ENCODE data around the gene GNG14. TPM values are rescaled to one million over a fixed set of nuclear protein-coding genes. Genes with fewer than 3 reads are reported as not detected.

The GNG14 gene
- total and polyA plus RNA-seq, 2 of the 13 experiments (the other 11 are each of a cell fraction or from before 2014, with no cell fraction given): not detected

DNA sequence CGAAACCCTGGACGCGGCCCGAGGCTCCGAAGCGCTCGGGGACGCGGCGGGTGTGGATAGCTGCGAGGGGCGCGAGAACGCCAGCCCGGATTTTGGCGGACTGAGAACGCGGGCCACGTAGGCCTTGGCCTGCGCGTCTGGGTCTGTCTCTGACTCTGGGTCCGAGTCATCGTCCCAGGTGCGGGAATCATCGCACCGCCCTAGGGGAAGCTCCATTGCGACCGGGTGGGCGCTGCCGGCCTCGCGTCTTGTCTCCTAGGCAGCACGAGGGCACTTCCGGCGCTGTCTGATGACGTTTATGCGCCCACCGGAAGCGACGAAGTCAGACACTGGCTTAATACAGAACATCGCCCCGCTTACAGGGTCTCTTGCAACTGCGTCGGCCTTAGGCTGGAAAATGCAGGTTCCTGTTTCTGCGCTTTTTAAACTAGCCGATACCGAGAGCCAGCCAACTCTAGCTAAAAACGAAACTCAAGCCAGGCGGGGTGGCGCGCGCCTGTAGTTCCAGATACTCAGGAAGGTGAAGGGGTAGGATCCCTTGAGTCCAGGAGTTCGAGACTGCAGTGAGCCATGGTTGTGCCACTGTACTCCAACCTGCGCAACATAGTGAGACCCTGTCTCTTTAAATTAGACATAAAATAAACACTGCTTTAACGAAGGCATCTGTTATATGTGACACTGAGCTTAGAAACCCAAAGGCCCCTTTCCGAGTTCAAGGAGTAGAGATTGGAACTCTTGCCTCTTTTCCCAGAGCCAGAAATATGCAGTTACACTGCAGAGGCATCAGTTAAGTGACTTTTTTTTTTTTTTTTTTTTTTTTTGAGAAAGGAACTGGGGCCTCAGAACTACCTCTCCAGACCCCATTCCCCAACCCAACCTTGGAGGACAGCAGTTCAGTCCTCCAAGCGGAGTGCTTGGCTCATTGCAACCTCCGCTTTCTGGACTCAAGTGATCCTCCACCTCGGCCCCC is 8.9 kb downstream of the GNG14 start, which contains the start of gene FBXW9 (continued):
- TF ChIP-seq CREBL2 (CRISPR knock-in tag; IDR thresholded peaks at IDR 0.05; ENCODE audit: borderline replicate concordance) (no peak), FOSL2 (CRISPR knock-in tag; IDR thresholded peaks at IDR 0.05) (peak; percentile 45), SIN3B (IDR thresholded peaks at IDR 0.05; ENCODE audit: low read length) (peak; percentile 92), MIER2 (CRISPR knock-in tag; IDR thresholded peaks at IDR 0.05) (no peak), SMAD3 (CRISPR knock-in tag; IDR thresholded peaks at IDR 0.05) (peak; percentile 91), SPEN (CRISPR knock-in tag; IDR thresholded peaks at IDR 0.05; ENCODE audit: low read depth) (peak; percentile 90), ZNF883 (CRISPR knock-in tag; IDR thresholded peaks at IDR 0.05; ENCODE audit: not compliant biosample characterization) (peak; percentile 81), GPBP1L1 (CRISPR knock-in tag; IDR thresholded peaks at IDR 0.05) (no peak), ZBTB7A (CRISPR knock-in tag; IDR thresholded peaks at IDR 0.05) (0 out of 2 replicates have a peak, but pooled peaks have one; percentile 14), FLYWCH1 (CRISPR knock-in tag; IDR thresholded peaks at IDR 0.05) (no peak), KLF12 (CRISPR knock-in tag; IDR thresholded peaks at IDR 0.05; ENCODE audit: borderline replicate concordance) (no peak; the same call in 1 of the 2 replicates), ZNF746 (CRISPR knock-in tag; IDR thresholded peaks at IDR 0.05) (no peak), NFE2L1 (CRISPR knock-in tag; IDR thresholded peaks at IDR 0.05; ENCODE audit: borderline replicate concordance) (no peak)
- TF ChIP-seq, protein P1, sequence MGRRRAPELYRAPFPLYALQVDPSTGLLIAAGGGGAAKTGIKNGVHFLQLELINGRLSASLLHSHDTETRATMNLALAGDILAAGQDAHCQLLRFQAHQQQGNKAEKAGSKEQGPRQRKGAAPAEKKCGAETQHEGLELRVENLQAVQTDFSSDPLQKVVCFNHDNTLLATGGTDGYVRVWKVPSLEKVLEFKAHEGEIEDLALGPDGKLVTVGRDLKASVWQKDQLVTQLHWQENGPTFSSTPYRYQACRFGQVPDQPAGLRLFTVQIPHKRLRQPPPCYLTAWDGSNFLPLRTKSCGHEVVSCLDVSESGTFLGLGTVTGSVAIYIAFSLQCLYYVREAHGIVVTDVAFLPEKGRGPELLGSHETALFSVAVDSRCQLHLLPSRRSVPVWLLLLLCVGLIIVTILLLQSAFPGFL (CRISPR knock-in tag; IDR thresholded peaks at IDR 0.05): no peak
- TF ChIP-seq, protein P2, sequence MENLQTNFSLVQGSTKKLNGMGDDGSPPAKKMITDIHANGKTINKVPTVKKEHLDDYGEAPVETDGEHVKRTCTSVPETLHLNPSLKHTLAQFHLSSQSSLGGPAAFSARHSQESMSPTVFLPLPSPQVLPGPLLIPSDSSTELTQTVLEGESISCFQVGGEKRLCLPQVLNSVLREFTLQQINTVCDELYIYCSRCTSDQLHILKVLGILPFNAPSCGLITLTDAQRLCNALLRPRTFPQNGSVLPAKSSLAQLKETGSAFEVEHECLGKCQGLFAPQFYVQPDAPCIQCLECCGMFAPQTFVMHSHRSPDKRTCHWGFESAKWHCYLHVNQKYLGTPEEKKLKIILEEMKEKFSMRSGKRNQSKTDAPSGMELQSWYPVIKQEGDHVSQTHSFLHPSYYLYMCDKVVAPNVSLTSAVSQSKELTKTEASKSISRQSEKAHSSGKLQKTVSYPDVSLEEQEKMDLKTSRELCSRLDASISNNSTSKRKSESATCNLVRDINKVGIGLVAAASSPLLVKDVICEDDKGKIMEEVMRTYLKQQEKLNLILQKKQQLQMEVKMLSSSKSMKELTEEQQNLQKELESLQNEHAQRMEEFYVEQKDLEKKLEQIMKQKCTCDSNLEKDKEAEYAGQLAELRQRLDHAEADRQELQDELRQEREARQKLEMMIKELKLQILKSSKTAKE (CRISPR knock-in tag; IDR thresholded peaks at IDR 0.05; ENCODE audit: borderline replicate concordance): no peak
- TF ChIP-seq, protein P3, sequence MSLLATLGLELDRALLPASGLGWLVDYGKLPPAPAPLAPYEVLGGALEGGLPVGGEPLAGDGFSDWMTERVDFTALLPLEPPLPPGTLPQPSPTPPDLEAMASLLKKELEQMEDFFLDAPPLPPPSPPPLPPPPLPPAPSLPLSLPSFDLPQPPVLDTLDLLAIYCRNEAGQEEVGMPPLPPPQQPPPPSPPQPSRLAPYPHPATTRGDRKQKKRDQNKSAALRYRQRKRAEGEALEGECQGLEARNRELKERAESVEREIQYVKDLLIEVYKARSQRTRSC (CRISPR knock-in tag; IDR thresholded peaks at IDR 0.05; ENCODE audit: low read depth): no peak
- TF ChIP-seq, protein P4, sequence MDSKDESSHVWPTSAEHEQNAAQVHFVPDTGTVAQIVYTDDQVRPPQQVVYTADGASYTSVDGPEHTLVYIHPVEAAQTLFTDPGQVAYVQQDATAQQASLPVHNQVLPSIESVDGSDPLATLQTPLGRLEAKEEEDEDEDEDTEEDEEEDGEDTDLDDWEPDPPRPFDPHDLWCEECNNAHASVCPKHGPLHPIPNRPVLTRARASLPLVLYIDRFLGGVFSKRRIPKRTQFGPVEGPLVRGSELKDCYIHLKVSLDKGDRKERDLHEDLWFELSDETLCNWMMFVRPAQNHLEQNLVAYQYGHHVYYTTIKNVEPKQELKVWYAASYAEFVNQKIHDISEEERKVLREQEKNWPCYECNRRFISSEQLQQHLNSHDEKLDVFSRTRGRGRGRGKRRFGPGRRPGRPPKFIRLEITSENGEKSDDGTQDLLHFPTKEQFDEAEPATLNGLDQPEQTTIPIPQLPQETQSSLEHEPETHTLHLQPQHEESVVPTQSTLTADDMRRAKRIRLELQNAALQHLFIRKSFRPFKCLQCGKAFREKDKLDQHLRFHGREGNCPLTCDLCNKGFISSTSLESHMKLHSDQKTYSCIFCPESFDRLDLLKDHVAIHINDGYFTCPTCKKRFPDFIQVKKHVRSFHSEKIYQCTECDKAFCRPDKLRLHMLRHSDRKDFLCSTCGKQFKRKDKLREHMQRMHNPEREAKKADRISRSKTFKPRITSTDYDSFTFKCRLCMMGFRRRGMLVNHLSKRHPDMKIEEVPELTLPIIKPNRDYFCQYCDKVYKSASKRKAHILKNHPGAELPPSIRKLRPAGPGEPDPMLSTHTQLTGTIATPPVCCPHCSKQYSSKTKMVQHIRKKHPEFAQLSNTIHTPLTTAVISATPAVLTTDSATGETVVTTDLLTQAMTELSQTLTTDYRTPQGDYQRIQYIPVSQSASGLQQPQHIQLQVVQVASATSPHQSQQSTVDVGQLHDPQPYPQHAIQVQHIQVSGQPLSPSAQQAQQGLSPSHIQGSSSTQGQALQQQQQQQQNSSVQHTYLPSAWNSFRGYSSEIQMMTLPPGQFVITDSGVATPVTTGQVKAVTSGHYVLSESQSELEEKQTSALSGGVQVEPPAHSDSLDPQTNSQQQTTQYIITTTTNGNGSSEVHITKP (CRISPR knock-in tag; IDR thresholded peaks at IDR 0.05; ENCODE audit: low read depth): 0 out of 2 replicates have a peak, but pooled peaks have one; percentile 40
